H1 (cell line): ENCODE measurements around the gene ELL. TPM values are rescaled to one million over a fixed set of nuclear protein-coding genes. Genes with fewer than 3 reads are reported as not detected.

Experiments used
- CTCF ChIA-PET: fragments of 300-600 bp; sonication (Branson Sonifier 250); formaldehyde crosslinking; loops from one replicate; lab custom pipeline; 2021; ENCODE audit not compliant: partially characterized antibody; lab: Charles Lee
- POLR2A ChIA-PET: fragments of 300-600 bp; sonication (Branson Sonifier 250); formaldehyde crosslinking; loops from one replicate; lab custom pipeline; 2021; ENCODE audit warnings: inconsistent platforms; ENCODE audit not compliant: partially characterized antibody; lab: Charles Lee
- DNase-seq, 2 experiments: peaks; one replicate each; pipeline versions ENCODE4 v3.0.0 to v3.0.0-alpha.2; 2010 to 2022; ENCODE audit warnings: low spot score in 2 of 2, low read depth in 1 of 2, mixed read lengths in 1 of 2
- FAIRE-seq: peaks from 2 replicates; lab custom pipeline; 2011; peaks lifted over from hg19 to GRCh38; lab: Jason Lieb, UNC
- H2AFZ ChIP-seq: 2 replicates; pipeline ENCODE4 v1.8.1; 2012; ENCODE audit warnings: low read length, inconsistent platforms
- H2AK5ac ChIP-seq: 2 replicates; pipeline ENCODE4 v1.6.1; 2013; ENCODE audit warnings: low read depth, low read length
- H2BK120ac ChIP-seq: replicated peaks from 2 replicates; pipeline ENCODE3; 2013; ENCODE audit warnings: low read depth, low read length, inconsistent platforms
- H2BK12ac ChIP-seq: 2 replicates; pipeline ENCODE4 v1.6.1; 2013; ENCODE audit warnings: low read depth, low read length
- H2BK15ac ChIP-seq: 2 replicates; pipeline ENCODE4 v1.6.1; 2013; ENCODE audit warnings: low read length
- H2BK20ac ChIP-seq: 2 replicates; pipeline ENCODE4 v1.6.1; 2013; ENCODE audit warnings: low read length
- H2BK5ac ChIP-seq: 2 replicates; pipeline ENCODE4 v1.6.1; 2013; ENCODE audit warnings: low read depth, low read length
- H3K14ac ChIP-seq: 2 replicates; pipeline ENCODE4 v1.6.1; 2013; ENCODE audit warnings: inconsistent platforms; ENCODE audit not compliant: insufficient read length
- H3K18ac ChIP-seq: 2 replicates; pipeline ENCODE4 v1.6.1; 2013; ENCODE audit warnings: low read length; ENCODE audit errors: extremely low read depth
- H3K23ac ChIP-seq: 2 replicates; pipeline ENCODE4 v1.6.1; 2013; ENCODE audit warnings: inconsistent platforms; ENCODE audit not compliant: insufficient read length
- H3K23me2 ChIP-seq: 2 replicates; pipeline ENCODE4 v1.6.1; 2013; ENCODE audit warnings: low read depth, low read length
- H3K27ac ChIP-seq: 2 replicates; pipeline ENCODE4 v1.6.1; 2011; ENCODE audit warnings: low read depth, low read length, inconsistent platforms
- H3K27me3 ChIP-seq, 4 experiments: replicated peaks in 1 of 4; 1 replicate in 1 of 4; 2 replicates in 3 of 4; pipeline versions ENCODE4 v1.6.1 to v1.8.1; 2011 to 2013; ENCODE audit warnings: low read length in 3 of 4, mild to moderate bottlenecking in 3 of 4, inconsistent platforms in 2 of 4, mixed read lengths in 2 of 4, moderate library complexity in 1 of 4; ENCODE audit not compliant: control insufficient read depth in 3 of 4, insufficient read depth in 3 of 4; ENCODE audit errors: extremely low read depth in 1 of 4
- H3K36me3 ChIP-seq, 4 experiments: 2 replicates each; pipeline versions ENCODE4 v1.6.1 to v1.8.1; 2011 to 2013; ENCODE audit warnings: mild to moderate bottlenecking in 4 of 4, low read length in 3 of 4, moderate library complexity in 2 of 4, control low read depth in 1 of 4, inconsistent platforms in 1 of 4; ENCODE audit not compliant: insufficient read depth in 4 of 4, control insufficient read depth in 2 of 4
- H3K4ac ChIP-seq: replicated peaks from 2 replicates; pipeline ENCODE3; 2013; ENCODE audit warnings: low read length, low read depth, mixed read lengths, inconsistent platforms; ENCODE audit not compliant: insufficient read length
- H3K4me1 ChIP-seq, 4 experiments: replicated peaks in 1 of 4; 1 replicate in 1 of 4; 2 replicates in 3 of 4; pipeline versions ENCODE4 v1.6.1 to v1.8.1; 2011 to 2013; ENCODE audit warnings: low read length in 3 of 4, inconsistent platforms in 2 of 4, mixed read lengths in 1 of 4; ENCODE audit not compliant: insufficient read depth in 4 of 4, control insufficient read depth in 3 of 4
- H3K4me2 ChIP-seq, 2 experiments: 2 replicates each; pipeline versions ENCODE4 v1.6.1 to v1.8.1; 2011 to 2013; ENCODE audit warnings: low read depth in 2 of 2, low read length in 2 of 2, control low read depth in 1 of 2, inconsistent platforms in 1 of 2, mild to moderate bottlenecking in 1 of 2; ENCODE audit not compliant: insufficient read depth in 1 of 2
- H3K4me3 ChIP-seq, 4 experiments: fragments of 200-600, 300-600 bp in 1 of 4; sonication (generic), shearing (Covaris generic), sonication (Bioruptor Twin) in 1 of 4; 2 replicates each; pipeline versions ENCODE4 v1.5.1 to v1.8.1; 2011 to 2016; ENCODE audit warnings: low read length in 4 of 4, low read depth in 3 of 4, control low read depth in 2 of 4, inconsistent platforms in 2 of 4, mild to moderate bottlenecking in 2 of 4, mixed read lengths in 1 of 4, moderate library complexity in 1 of 4; ENCODE audit not compliant: insufficient read depth in 2 of 4; ENCODE audit errors: extremely low read depth in 1 of 4
- H3K56ac ChIP-seq: replicated peaks from 2 replicates; pipeline ENCODE3; 2013; ENCODE audit warnings: low read depth, mild to moderate bottlenecking, mixed read lengths, low read length, inconsistent platforms; ENCODE audit not compliant: insufficient read length
- H3K79me1 ChIP-seq: 2 replicates; pipeline ENCODE4 v1.6.1; 2013; ENCODE audit warnings: low read depth, low read length, control low read depth
- H3K79me2 ChIP-seq, 2 experiments: 2 replicates each; pipeline versions ENCODE4 v1.6.1 to v1.8.1; 2012 to 2013; ENCODE audit warnings: low read length in 2 of 2, mild to moderate bottlenecking in 2 of 2, inconsistent platforms in 1 of 2; ENCODE audit not compliant: insufficient read depth in 2 of 2, control insufficient read depth in 1 of 2
- H3K9ac ChIP-seq, 4 experiments: replicated peaks in 1 of 4; 1 replicate in 1 of 4; 2 replicates in 3 of 4; pipeline versions ENCODE4 v1.6.1 to v1.8.1; 2011 to 2013; ENCODE audit warnings: low read depth in 3 of 4, low read length in 3 of 4, control low read depth in 2 of 4, mild to moderate bottlenecking in 2 of 4, moderate library complexity in 2 of 4, inconsistent platforms in 1 of 4; ENCODE audit errors: extremely low read depth in 1 of 4
- H3K9me3 ChIP-seq, 2 experiments: 2 replicates each; pipeline versions ENCODE4 v1.6.1 to v1.8.1; 2012 to 2013; ENCODE audit warnings: mild to moderate bottlenecking in 2 of 2, moderate library complexity in 2 of 2, control low read depth in 1 of 2, inconsistent platforms in 1 of 2, low read depth in 1 of 2, low read length in 1 of 2, mixed read lengths in 1 of 2; ENCODE audit not compliant: insufficient read depth in 2 of 2
- H4K20me1 ChIP-seq, 2 experiments: replicated peaks in 1 of 2; 2 replicates each; pipeline versions ENCODE3 to v1.8.1; 2011 to 2013; ENCODE audit warnings: inconsistent platforms in 2 of 2, low read length in 2 of 2, mild to moderate bottlenecking in 1 of 2; ENCODE audit not compliant: insufficient read depth in 2 of 2, control insufficient read depth in 1 of 2
- H4K5ac ChIP-seq: 2 replicates; pipeline ENCODE4 v1.6.1; 2013; ENCODE audit warnings: low read length, low read depth, mixed read lengths, inconsistent platforms; ENCODE audit not compliant: insufficient read length
- H4K8ac ChIP-seq: 2 replicates; pipeline ENCODE4 v1.8.0; 2013; ENCODE audit warnings: mild to moderate bottlenecking, moderate library complexity, low read length, inconsistent platforms; ENCODE audit not compliant: insufficient read depth; ENCODE audit errors: extremely low read depth
- H4K91ac ChIP-seq: replicated peaks from 2 replicates; pipeline ENCODE3; 2013; ENCODE audit warnings: low read length, mixed read lengths, inconsistent platforms; ENCODE audit not compliant: insufficient read length
- POLR2AphosphoS5 ChIP-seq: IDR thresholded peaks from 2 replicates; pipeline ENCODE4 v1.6.1; 2011; ENCODE audit warnings: low read depth, low read length
- WGBS, 2 experiments: shearing (Covaris generic) in 1 of 2; methylation state at CpG; one replicate each; pipeline versions ENCODE4 v1.1.6 to v1.1.7; 2013 to 2015; ENCODE audit warnings: low lambda C conversion rate in 2 of 2, mixed read lengths in 2 of 2, inconsistent platforms in 1 of 2, low coverage in 1 of 2, missing lambda C conversion rate in 1 of 2; ENCODE audit not compliant: insufficient replicate concordance in 2 of 2, insufficient coverage in 1 of 2, insufficient read length in 1 of 2; ENCODE audit errors: extremely low coverage in 1 of 2, missing lambda C conversion rate in 1 of 2; 5-methylcytosine and 5-hydroxymethylcytosine counted together
- polyA plus RNA-seq, 7 experiments: library from polyadenylated mRNA; depleted of rRNA in 3 of 7; stranded (reverse) in 5 of 7; unstranded in 2 of 7; fragments of >200 nt in 5 of 7; fragments of 200-250 nt in 2 of 7; gene quantifications; 1 replicate in 5 of 7; 2 replicates in 1 of 7; 4 replicates in 1 of 7; pipeline versions ENCODE4 v1.2.1 to v1.2.3, GENCODE V29; 2011 to 2013; ENCODE audit warnings: missing spikeins in 2 of 7, mixed read lengths in 2 of 7
- total RNA-seq: library from RNA; stranded (reverse); fragmentation: NEBNext Ultra II Directional; extraction: Animal tissue kit (Norgen Biotek cat#: 25700); gene quantifications from 2 replicates; pipeline ENCODE4 v1.2.1, GENCODE V29; 2021

The ELL gene
- total and polyA plus RNA-seq, 2 of the 8 experiments (the other 6 are each of a cell fraction or from before 2014, with no cell fraction given): 5.2 to 10.5 TPM

- DNase-seq (no peak), FAIRE-seq (no peak)
- Histone ChIP-seq H4K91ac (no peak overlapping the region), H3K18ac (no peak overlapping the region), H3K9ac (no peak overlapping the region), H3K4me1 (no peaks in the 10 kb centered on the region; a peak in 1 of 7 replicates), H3K4me3 (no peak overlapping the region), H2BK120ac (no peak overlapping the region), H3K79me1 (no peaks in the 10 kb centered on the region; the same call in 1 of the 2 replicates), H2AFZ (no peak overlapping the region), H3K9me3 (no peaks in the 10 kb centered on the region), H3K27ac (no peak overlapping the region), H3K56ac (no peak overlapping the region), H2BK20ac (no peak overlapping the region), H3K79me2 (no peaks in the 10 kb centered on the region), H3K4ac (no peak overlapping the region), H2BK15ac (no peak overlapping the region), H3K27me3 (no peaks in the 10 kb centered on the region), H2BK5ac (no peak overlapping the region), H4K20me1 (peaks cover 0 to 10% of the 10 kb centered on the region in 2 experiments), H4K5ac (no peak overlapping the region), H4K8ac (no peak overlapping the region), H3K14ac (no peak overlapping the region), H3K4me2 (no peak overlapping the region), H3K23me2 (no peaks in the 10 kb centered on the region; the same call in 1 of the 2 replicates), H2BK12ac (no peak overlapping the region), H2AK5ac (no peak overlapping the region), H3K36me3 (peaks cover 0 to 10% (median 7%) of the 10 kb centered on the region in 4 experiments; a peak in 3 of 8 replicates), H3K23ac (no peak overlapping the region)
- ChIA-PET POLR2A (interaction anchor here (0.9 to 2.2 kb wide), 4 partner anchors 10 to 120 kb away, joined by 3 to 7 read pairs (median 3); no protein-coding TSS in a partner anchor), CTCF (interaction anchor here (0.8 to 8.4 kb wide), 9 partner anchors 10 to 63 kb away, joined by 3 to 51 read pairs (median 4); no protein-coding TSS in a partner anchor)
- 90% methylated on average over 8 of the region's 9 CpGs; no CpG with 5 or more reads in 1 of the 2 experiments for WGBS, 2 experiments
- TF ChIP-seq POLR2AphosphoS5: no peak
Observed at GRCh38 chr19:18456974-18457373, 64.9 kb downstream of the ELL start.
